SU-DHL-6 (cell line): ENCODE results near the gene PDE6D.

ENCODE experiments used
- H2AFZ ChIP-seq: fragments of 200-600 bp; sonication (generic); 2 replicates; pipeline ENCODE4 v1.6.1; 2014; ENCODE audit warnings: low read depth, mild to moderate bottlenecking, moderate library complexity, mixed read lengths, antibody characterized with exemption, low read length; ENCODE audit not compliant: severe bottlenecking
- H3F3A ChIP-seq: fragments of 200-600 bp; shearing (Covaris generic); 2 replicates; pipeline ENCODE4 v1.6.0; 2016; ENCODE audit warnings: antibody characterized with exemption, mild to moderate bottlenecking; ENCODE audit not compliant: insufficient read depth
- H3K27ac ChIP-seq: fragments of 200-600 bp; sonication (generic); 2 replicates; pipeline ENCODE4 v1.5.1; 2016; ENCODE audit warnings: low read depth, mild to moderate bottlenecking, low read length, moderate library complexity, mixed read lengths
- H3K27me3 ChIP-seq: fragments of 200-600 bp; sonication (generic), shearing (Covaris generic); 2 replicates; pipeline ENCODE4 v1.6.0; 2014; ENCODE audit warnings: mild to moderate bottlenecking, low read length
- H3K36me3 ChIP-seq: fragments of 200-600 bp; sonication (generic); 2 replicates; pipeline ENCODE4 v1.6.1; 2014; ENCODE audit warnings: mild to moderate bottlenecking, low read length, mixed read lengths
- H3K4me2 ChIP-seq: fragments of 300-600, 200-600 bp; shearing (Covaris generic), sonication (generic); 2 replicates; pipeline ENCODE4 v1.6.0; 2014; ENCODE audit warnings: low read length, low read depth, mild to moderate bottlenecking; ENCODE audit not compliant: poor library complexity, severe bottlenecking
- H3K4me3 ChIP-seq: fragments of 200-600 bp; sonication (generic); 2 replicates; pipeline ENCODE4 v1.5.1; 2014; ENCODE audit warnings: antibody characterized with exemption, low read length, mild to moderate bottlenecking, mixed read lengths; ENCODE audit not compliant: insufficient read depth, poor library complexity, severe bottlenecking
- H3K79me2 ChIP-seq: fragments of 200-600 bp; sonication (generic); 2 replicates; pipeline ENCODE4 v1.6.1; 2014; ENCODE audit warnings: mild to moderate bottlenecking, low read length, moderate library complexity; ENCODE audit not compliant: insufficient read depth
- H3K9ac ChIP-seq: fragments of 200-600 bp; sonication (generic); 2 replicates; pipeline ENCODE4 v1.7.0; 2014; ENCODE audit warnings: mild to moderate bottlenecking, low read length
- H3K9me2 ChIP-seq: fragments of 200-600 bp; sonication (generic); replicated peaks from 2 replicates; pipeline ENCODE4 v1.6.1; 2014; ENCODE audit warnings: low read length; ENCODE audit not compliant: insufficient read depth
- H3K9me3 ChIP-seq: fragments of 200-600 bp; sonication (generic); 2 replicates; pipeline ENCODE4 v1.6.1; 2014; ENCODE audit warnings: low read length, mixed read lengths; ENCODE audit not compliant: insufficient read depth
- H4K20me1 ChIP-seq: fragments of 200-600 bp; sonication (generic); 2 replicates; pipeline ENCODE4 v1.6.1; 2014; ENCODE audit warnings: low read depth, mild to moderate bottlenecking, antibody characterized with exemption, low read length, moderate library complexity, mixed read lengths
- CTCF ChIP-seq: fragments of 200-600 bp; sonication (generic); IDR thresholded peaks from one replicate; pipeline ENCODE4 v1.5.1; 2017; ENCODE audit warnings: antibody characterized with exemption, mild to moderate bottlenecking, low read length, moderate library complexity; ENCODE audit not compliant: insufficient read depth, poor library complexity, severe bottlenecking
- EZH2phosphoT487 ChIP-seq: fragments of 200-600 bp; sonication (generic), shearing (Covaris generic); conservative IDR thresholded peaks from 2 replicates; pipeline ENCODE4 v1.6.1; 2018; ENCODE audit warnings: mild to moderate bottlenecking, antibody characterized with exemption, low read length, moderate library complexity, mixed read lengths

PDE6D gene

DNA sequence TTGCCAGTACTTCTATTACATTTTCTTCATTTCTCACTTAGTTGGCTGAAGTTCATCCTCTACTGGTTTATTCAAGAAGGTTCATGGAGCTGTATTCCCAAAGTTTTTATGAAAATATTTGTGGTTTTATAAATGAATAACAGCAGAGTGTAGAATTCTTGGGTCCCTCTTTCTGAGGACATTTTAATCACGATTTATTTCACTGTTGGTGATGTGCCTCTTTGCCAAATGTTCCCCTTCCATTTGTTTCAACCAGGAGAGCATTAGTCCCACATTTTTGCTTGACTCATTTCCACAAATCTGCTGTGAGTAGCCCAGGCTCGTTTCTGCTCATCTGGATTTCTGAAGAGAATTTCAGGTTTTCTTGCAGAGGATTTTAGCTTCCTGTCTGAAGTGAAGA, 25.9 kb upstream of the PDE6D start:
- Histone ChIP-seq H3K9me2 (no peaks in the 10 kb centered on the region), H3K9me3 (no peaks in the 10 kb centered on the region), H3K27me3 (no peaks in the 10 kb centered on the region), H4K20me1 (no peaks in the 10 kb centered on the region), H3K4me3 (no peak overlapping the region), H3K4me2 (no peak overlapping the region), H3K27ac (no peak overlapping the region), H3K79me2 (no peaks in the 10 kb centered on the region), H3K36me3 (peaks cover 13% of the 10 kb centered on the region; the same call in 1 of the 2 replicates), H2AFZ (no peak overlapping the region), H3F3A (no peaks in the 10 kb centered on the region), H3K9ac (no peak overlapping the region)
- TF ChIP-seq EZH2phosphoT487, result no peak
- no peak for TF ChIP-seq CTCF

GRCh38 chr2:231803501-231804138, 22.5 kb upstream of the PDE6D start:
- no peaks in the 10 kb centered on the region for H3F3A ChIP-seq
- H3K9me2 ChIP-seq, result no peaks in the 10 kb centered on the region
- H2AFZ ChIP-seq, result no peak overlapping the region
- no peak overlapping the region for H3K27ac ChIP-seq
- H3K9ac ChIP-seq, result no peak overlapping the region
- H3K4me2 ChIP-seq, result no peak overlapping the region
- H3K4me3 ChIP-seq, result no peak overlapping the region
- TF ChIP-seq EZH2phosphoT487 (no peak), CTCF (no peak)
- peaks cover 18% of the 10 kb centered on the region; the same call in 1 of the 2 replicates for H3K36me3 ChIP-seq
- no peaks in the 10 kb centered on the region for H3K27me3 ChIP-seq
- no peaks in the 10 kb centered on the region for H4K20me1 ChIP-seq
- H3K79me2 ChIP-seq, result no peaks in the 10 kb centered on the region
- H3K9me3 ChIP-seq, result no peaks in the 10 kb centered on the region

DNA sequence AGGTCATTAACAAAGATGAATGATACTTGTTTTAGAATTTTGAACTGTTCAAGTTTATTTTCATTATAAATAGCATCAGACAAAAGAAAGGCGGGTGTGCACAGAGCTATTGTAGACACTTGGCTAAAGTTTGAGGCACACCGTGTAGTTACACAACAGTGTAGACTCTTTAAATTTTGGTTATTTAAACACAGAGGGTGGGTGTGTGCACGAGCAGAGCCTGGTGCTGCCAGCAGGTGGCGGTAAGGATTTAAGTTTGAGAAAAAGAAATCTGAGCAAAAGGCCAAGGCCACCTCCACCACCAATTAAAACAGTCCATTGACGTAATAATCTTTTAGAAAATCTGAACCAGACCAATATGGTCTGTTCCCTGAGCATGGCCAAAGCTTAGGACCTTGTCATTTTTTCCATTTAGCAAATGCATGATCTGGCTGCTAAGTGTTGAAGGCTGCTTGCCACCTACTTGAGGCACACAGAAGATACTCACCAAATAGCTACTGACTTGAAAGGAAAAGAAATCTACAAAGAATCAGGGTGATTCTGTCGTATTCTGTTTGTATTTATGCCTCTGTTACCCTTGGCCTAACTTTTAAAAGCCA, 19.5 kb upstream of the PDE6D start:
- H3K36me3 ChIP-seq, result peaks cover 15% of the 10 kb centered on the region
- no peak overlapping the region for H3K4me3 ChIP-seq
- no peaks in the 10 kb centered on the region for H3K9me2 ChIP-seq
- no peak overlapping the region for H3K9ac ChIP-seq
- no peaks in the 10 kb centered on the region for H3F3A ChIP-seq
- H4K20me1 ChIP-seq, result no peaks in the 10 kb centered on the region
- H3K27me3 ChIP-seq, result no peaks in the 10 kb centered on the region
- TF ChIP-seq CTCF (peak; percentile 43), EZH2phosphoT487 (no peak)
- no peaks in the 10 kb centered on the region for H3K9me3 ChIP-seq
- H2AFZ ChIP-seq, result no peak overlapping the region
- no peak overlapping the region for H3K4me2 ChIP-seq
- no peak overlapping the region for H3K27ac ChIP-seq
- no peaks in the 10 kb centered on the region for H3K79me2 ChIP-seq
